ACC112 (cell line): ENCODE data around the gene TRAPPC5.
"Not testable (repeated sequence)": the region's sequence is repeated elsewhere in the genome, so short reads cannot be mapped to it uniquely, and the experiment has no call there.

Experiments
- H2AFZ ChIP-seq: fragments of 200-600 bp; sonication (generic); one replicate; pipeline ENCODE4 v1.6.0; 2017; ENCODE audit warnings: antibody characterized with exemption, low read length; ENCODE audit not compliant: unreplicated experiment
- H3K27ac ChIP-seq: fragments of 200-600 bp; sonication (generic); 2 replicates; pipeline ENCODE4 v1.5.1; 2014; ENCODE audit warnings: low read depth, mild to moderate bottlenecking, antibody characterized with exemption, low read length, moderate library complexity
- H3K27me3 ChIP-seq: fragments of 200-600 bp; sonication (generic); 2 replicates; pipeline ENCODE4 v1.6.1; 2014; ENCODE audit warnings: mild to moderate bottlenecking, antibody characterized with exemption, low read length, moderate library complexity, mixed read lengths; ENCODE audit not compliant: insufficient read depth
- H3K36me3 ChIP-seq: fragments of 200-600 bp; sonication (generic); 2 replicates; pipeline ENCODE4 v1.6.1; 2016; ENCODE audit warnings: mild to moderate bottlenecking, antibody characterized with exemption, low read length, moderate library complexity, mixed read lengths; ENCODE audit not compliant: insufficient read depth
- H3K4me1 ChIP-seq: fragments of 200-600 bp; sonication (generic); one replicate; pipeline ENCODE4 v1.6.1; 2016; ENCODE audit warnings: low read length, mixed read lengths; ENCODE audit not compliant: insufficient read depth, unreplicated experiment, control insufficient read depth
- H3K4me3 ChIP-seq: fragments of 200-600 bp; sonication (generic); 2 replicates; pipeline ENCODE4 v1.5.1; 2014; ENCODE audit warnings: mild to moderate bottlenecking, low read depth, low read length
- H3K79me2 ChIP-seq: fragments of 200-600 bp; sonication (generic); one replicate; pipeline ENCODE4 v1.6.0; 2016; ENCODE audit warnings: low read length; ENCODE audit not compliant: control insufficient read depth, unreplicated experiment, insufficient read depth

TRAPPC5 gene

DNA sequence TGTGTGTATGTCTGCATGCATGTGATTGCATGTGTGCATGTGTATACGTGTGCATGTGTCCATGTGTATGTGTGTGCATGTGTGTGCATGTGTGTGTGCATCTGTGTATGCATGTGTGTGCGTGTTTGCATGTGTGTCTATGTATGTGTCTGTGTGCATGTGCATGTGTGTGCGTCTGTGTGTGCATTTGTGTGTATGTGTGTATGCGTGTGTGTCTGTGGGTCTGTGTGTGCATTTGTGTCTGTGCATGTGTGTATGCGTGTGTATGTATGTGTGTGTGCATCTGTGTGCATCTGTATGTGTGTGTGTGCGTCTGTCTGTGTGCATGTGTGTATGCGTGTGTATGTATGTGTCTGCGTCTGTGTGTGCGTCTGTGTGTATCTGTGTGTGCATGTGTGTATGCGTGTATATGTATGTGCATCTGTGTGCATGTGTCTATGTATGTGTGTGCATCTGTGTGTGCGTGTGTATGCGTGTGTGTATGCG is 40.7 kb upstream of the TRAPPC5 start:
- Histone ChIP-seq H3K4me3 (no peak overlapping the region), H2AFZ (no peak overlapping the region), H3K27me3 (no peaks in the 10 kb centered on the region), H3K79me2 (no peaks in the 10 kb centered on the region), H3K4me1 (no peaks in the 10 kb centered on the region), H3K36me3 (no peaks in the 10 kb centered on the region), H3K27ac (no peak overlapping the region)

DNA sequence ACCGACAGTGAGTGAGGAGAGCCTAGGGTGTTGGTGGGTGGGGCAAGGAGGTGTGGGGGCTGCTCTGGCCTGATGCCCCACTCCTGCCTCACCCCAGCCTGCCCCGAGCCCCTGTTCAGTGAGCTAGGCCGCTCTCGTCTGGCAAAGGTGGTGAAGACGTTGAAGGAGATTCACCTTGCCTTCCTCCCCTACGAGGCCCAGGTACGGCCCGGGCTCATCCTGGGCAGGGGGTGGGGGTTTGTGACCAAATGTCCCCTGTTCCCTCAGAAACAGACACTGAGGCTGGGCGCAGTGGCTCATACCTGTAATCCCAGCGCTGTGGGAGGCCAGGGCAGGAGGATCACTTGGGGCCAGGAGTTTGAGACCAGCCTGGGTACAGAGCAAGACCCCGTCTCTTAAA is 39.8 kb upstream of the TRAPPC5 start:
- Histone ChIP-seq H3K36me3 (no peaks in the 10 kb centered on the region), H3K79me2 (no peaks in the 10 kb centered on the region), H3K27ac (no peak overlapping the region), H2AFZ (no peak overlapping the region), H3K4me1 (no peaks in the 10 kb centered on the region), H3K27me3 (no peaks in the 10 kb centered on the region), H3K4me3 (no peak overlapping the region)

DNA sequence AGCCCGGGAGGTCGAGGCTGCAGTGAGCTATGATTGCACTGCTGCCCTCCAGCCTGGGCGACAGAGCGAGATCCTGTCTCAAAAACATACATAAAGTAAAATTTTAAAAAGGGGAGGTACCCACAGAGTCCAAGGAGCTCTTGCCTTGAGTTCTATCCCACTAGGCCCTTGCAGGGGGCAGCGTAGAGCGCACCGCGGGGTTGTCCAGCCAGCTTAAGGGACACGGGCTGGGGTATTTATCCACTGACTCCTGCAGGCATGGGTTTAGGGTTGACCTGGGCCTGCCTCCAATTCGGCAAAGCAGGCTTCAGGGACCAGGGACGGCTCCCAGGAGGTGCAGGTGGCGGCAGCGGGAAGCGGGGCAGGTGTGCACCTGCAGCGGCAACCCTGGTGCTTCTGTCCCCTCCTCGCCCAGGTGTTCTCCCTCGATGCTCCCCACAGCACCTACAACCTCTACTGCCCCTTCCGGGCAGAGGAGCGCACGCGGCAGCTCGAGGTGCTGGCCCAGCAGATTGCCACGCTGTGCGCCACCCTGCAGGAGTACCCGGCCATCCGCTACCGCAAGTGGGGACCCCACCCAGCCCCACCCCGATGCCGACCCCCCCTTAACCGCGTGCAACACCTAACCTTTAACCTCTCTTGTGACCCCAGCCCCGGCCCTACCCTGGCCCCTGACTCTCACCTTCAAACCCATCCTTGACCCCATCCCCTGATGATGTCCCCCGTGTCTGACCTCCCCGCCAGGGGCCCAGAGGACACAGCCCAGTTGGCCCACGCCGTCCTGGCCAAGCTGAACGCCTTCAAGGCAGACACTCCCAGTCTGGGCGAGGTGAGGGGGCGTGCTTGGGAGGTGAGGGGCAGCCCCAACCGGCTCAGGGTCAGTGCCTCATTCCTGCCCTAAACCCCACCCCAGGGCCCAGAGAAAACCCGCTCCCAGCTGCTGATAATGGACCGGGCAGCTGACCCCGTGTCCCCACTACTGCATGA is 39.0 kb upstream of the TRAPPC5 start:
- Histone ChIP-seq H3K36me3 (no peaks in the 10 kb centered on the region), H3K4me3 (no peak overlapping the region), H3K4me1 (no peaks in the 10 kb centered on the region), H3K27ac (no peak overlapping the region), H3K27me3 (no peaks in the 10 kb centered on the region), H3K79me2 (no peaks in the 10 kb centered on the region), H2AFZ (no peak overlapping the region)

DNA sequence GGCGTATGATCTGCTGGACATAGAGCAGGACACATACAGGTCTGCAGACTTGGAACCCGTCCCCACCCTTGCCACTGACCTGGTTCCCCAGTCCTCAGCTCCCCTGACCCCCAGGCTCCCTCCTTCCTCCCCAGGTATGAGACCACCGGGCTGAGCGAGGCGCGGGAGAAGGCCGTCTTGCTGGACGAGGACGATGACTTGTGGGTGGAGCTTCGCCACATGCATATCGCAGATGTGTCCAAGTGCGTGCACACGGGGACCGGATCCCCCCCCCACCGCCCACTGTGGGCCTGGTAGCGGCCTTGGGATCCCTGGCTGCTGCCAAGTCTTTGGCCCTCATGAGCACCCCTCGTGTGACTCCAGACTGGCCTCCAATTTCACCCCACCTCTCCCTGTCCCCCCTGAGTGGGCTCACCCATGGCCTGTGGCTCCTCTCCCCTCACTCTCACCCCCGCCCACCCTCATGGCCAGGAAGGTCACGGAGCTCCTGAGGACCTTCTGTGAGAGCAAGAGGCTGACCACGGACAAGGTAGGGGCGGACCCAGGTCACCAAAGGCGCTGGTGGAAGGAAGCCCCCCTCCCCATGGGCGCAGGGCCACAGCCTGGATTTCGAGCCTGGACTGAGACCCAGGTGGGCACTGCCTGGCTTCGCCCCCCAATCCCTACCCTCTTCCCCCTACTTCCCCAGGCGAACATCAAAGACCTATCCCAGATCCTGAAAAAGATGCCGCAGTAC is 38.2 kb upstream of the TRAPPC5 start:
- Histone ChIP-seq H2AFZ (no peak overlapping the region), H3K27me3 (no peaks in the 10 kb centered on the region), H3K4me3 (no peak overlapping the region), H3K27ac (no peak overlapping the region), H3K79me2 (no peaks in the 10 kb centered on the region), H3K4me1 (no peaks in the 10 kb centered on the region), H3K36me3 (no peaks in the 10 kb centered on the region)

DNA sequence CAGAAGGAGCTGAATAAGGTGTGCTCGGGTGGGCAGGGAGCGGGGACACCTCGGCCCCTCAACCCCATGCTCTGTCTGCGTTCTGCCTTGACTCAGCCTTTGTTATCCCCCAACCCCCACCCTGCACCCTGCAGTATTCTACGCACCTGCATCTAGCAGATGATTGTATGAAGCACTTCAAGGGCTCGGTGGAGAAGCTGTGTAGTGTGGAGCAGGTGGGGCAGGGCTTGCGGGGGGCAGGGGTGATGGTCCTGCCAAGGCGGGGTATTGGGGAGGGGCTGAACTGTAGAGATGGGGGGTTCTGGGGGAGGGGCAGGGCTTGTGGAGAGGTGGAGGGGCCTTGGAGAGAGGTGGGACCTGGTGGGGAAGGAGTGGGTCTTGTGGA is 37.6 kb upstream of the TRAPPC5 start:
- Histone ChIP-seq H3K27ac (no peak overlapping the region), H3K4me3 (no peak overlapping the region), H3K27me3 (no peaks in the 10 kb centered on the region), H3K79me2 (no peaks in the 10 kb centered on the region), H3K4me1 (no peaks in the 10 kb centered on the region), H3K36me3 (no peaks in the 10 kb centered on the region), H2AFZ (no peak overlapping the region)

DNA sequence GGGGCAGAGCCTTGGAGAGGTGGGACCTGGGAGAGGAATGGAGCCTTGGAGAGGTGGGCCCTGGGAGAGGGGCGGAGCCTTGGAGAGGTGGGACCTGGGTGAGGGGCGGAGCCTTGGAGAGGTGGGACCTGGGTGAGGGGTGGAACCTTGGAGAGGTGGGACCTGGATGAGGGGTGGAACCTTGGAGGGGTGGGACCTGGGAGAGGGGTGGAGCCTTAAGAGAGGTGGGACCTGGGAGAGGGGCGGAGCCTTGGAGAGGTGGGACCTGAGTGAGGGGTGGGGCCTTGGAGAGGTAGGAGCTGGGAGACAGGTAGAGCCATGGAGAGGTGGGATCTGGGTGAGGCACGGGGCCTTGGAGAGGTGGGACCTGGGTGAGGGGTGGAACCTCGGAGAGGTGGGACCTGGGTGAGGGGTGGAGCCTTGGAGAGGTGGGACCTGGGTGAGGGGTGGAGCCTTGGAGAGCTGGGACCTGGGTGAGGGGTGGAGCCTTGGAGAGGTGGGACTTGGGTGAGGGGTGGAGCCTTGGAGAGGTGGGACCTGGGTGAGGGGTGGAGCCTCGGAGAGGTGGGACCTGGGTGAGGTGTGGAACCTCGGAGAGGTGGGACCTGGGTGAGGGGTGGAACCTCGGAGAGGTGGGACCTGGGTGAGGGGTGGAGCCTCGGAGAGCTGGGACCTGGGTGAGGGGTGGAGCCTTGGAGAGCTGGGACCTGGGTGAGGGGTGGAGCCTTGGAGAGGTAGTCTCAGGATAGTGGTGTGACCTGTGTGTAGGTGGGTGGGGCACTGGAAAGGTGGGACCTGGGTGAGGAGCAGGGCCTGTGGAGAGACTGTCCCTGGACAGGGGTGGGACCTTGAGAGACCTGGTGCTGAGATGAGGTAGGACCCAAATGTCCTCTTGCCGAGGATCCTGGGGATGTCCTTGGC is 36.7 kb upstream of the TRAPPC5 start:
- not testable (repeated sequence) for H3K4me1 ChIP-seq, H3K36me3 ChIP-seq, H3K4me3 ChIP-seq, H3K27me3 ChIP-seq, H3K79me2 ChIP-seq, H2AFZ ChIP-seq, H3K27ac ChIP-seq

DNA sequence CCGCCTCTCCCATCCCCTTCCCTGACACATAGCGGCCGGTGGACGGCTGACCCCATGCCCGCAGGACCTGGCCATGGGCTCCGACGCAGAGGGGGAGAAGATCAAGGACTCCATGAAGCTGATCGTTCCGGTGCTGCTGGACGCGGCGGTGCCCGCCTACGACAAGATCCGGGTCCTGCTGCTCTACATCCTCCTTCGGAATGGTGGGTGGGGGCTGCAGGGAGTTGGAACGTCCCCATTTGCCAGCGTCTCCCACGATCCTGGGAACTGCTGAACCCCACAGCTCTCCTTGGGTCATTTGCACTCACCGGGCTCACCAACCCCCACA is 36.1 kb upstream of the TRAPPC5 start:
- Histone ChIP-seq H3K4me3 (no peak overlapping the region), H3K27ac (no peak overlapping the region), H3K27me3 (no peaks in the 10 kb centered on the region), H3K36me3 (no peaks in the 10 kb centered on the region), H3K79me2 (no peaks in the 10 kb centered on the region), H2AFZ (no peak overlapping the region), H3K4me1 (no peaks in the 10 kb centered on the region)

DNA sequence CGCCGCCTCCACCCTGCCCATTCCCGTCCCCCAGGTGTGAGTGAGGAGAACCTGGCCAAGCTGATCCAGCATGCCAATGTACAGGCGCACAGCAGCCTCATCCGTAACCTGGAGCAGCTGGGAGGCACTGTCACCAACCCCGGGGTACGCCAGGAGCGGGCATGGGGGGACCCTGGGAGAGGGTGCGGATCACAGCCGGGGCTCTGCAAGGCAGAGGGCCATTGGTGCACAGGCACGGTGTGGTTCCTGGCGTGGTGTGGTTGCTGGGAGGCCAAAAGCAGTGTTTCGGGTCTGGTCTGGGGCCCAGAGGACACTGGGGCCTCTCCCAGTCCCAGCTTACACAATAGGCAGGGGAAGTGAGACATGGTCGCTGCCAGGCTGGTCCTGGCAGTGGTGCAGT is 35.5 kb upstream of the TRAPPC5 start:
- Histone ChIP-seq H3K79me2 (no peaks in the 10 kb centered on the region), H3K27me3 (no peaks in the 10 kb centered on the region), H3K36me3 (no peaks in the 10 kb centered on the region)

DNA sequence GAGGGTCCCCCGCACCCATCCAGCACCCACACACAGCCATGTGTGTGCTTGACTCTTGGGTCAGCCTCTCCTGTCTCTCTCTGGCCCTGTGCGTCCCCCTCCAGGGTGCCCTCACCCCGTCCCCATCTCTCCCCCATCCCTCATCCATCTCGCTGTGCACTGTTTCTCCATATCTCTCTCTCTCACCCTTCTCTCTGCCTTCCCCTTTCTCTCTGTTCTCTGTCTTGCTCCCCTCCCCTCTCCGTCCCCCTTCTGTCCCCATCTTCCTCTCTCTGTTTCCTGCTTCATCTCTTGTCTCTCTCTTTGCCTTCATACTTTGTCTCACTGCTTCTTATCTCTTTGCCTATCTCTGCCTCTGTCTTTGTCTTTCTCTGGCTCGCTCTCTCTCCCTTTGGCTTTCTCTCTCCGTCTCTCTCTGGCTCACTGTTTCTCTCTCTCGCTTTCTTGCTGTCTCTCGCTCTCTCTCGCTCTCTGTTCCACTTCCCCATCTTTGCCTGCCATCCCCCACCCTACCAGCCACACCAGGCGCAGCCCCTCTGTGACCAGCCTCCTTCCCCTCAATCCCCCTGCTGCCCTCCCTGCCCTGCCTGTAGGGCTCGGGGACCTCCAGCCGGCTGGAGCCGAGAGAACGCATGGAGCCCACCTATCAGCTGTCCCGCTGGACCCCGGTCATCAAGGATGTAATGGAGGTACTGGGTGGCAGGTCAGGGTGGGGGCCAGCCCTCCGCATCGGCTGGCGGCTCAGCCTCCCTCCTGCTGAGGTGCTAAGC is 34.8 kb upstream of the TRAPPC5 start:
- H3K27me3 ChIP-seq = no peaks in the 10 kb centered on the region
- no peaks in the 10 kb centered on the region for H3K4me1 ChIP-seq
- no peaks in the 10 kb centered on the region for H3K79me2 ChIP-seq
- H2AFZ ChIP-seq = no peak overlapping the region
- H3K36me3 ChIP-seq = no peaks in the 10 kb centered on the region
- no peak overlapping the region for H3K27ac ChIP-seq
- no peak overlapping the region for H3K4me3 ChIP-seq

More for the DNA sequence above, 35.5 kb upstream of the TRAPPC5 start:
- Histone ChIP-seq H3K4me3 (no peak overlapping the region), H3K27ac (no peak overlapping the region), H2AFZ (no peak overlapping the region), H3K4me1 (no peaks in the 10 kb centered on the region)

DNA sequence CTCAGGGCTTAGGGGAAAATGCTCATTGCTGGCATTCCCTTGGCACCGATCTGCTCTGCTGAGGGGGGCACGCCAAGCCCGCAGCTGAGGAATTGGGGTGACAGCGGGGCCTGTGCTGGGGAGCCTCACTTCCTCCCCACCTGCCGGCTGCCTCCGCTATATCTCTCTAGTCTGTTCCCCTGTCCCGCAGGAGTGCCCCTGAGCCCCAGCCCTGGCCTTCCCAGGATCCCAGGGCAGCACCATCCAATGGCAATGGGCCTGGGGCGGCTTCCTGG is 34.3 kb upstream of the TRAPPC5 start:
- Histone ChIP-seq H3K4me3 (no peak overlapping the region), H3K4me1 (no peaks in the 10 kb centered on the region), H3K79me2 (no peaks in the 10 kb centered on the region), H2AFZ (no peak overlapping the region), H3K27ac (no peak overlapping the region), H3K36me3 (no peaks in the 10 kb centered on the region), H3K27me3 (no peaks in the 10 kb centered on the region)
